Stimulated activated CD4-positive, alpha-beta T cell treated with anti-CD3 and anti-CD28 coated beads, TNF-alpha, amount 100 ng/mL, for 24 hours (primary cell): ENCODE results near the gene TFB2M.
"Not testable (repeated sequence)": the region's sequence is repeated elsewhere in the genome, so short reads cannot be mapped to it uniquely, and the experiment has no call there.

Experiments used
- DNase-seq, 3 experiments: peaks; one replicate each; pipeline ENCODE4 v3.0.0-alpha.2; 2020; ENCODE audit warnings: low read depth in 3 of 3

Gene TFB2M, protein sequence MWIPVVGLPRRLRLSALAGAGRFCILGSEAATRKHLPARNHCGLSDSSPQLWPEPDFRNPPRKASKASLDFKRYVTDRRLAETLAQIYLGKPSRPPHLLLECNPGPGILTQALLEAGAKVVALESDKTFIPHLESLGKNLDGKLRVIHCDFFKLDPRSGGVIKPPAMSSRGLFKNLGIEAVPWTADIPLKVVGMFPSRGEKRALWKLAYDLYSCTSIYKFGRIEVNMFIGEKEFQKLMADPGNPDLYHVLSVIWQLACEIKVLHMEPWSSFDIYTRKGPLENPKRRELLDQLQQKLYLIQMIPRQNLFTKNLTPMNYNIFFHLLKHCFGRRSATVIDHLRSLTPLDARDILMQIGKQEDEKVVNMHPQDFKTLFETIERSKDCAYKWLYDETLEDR

GRCh38 chr1:246566128-246566812 lies at the start of gene TFB2M, which contains the start of gene CNST:
Gene TFB2M, minus strand, starts transcription at chr1:246566261. Its CDS starts 123 bp downstream, at chr1:246566138.
Gene CNST, plus strand, starts transcription at chr1:246566456. Its CDS starts 25,107 bp downstream, at chr1:246591563.
- DNase-seq: peak; percentile 87 to 94 (median 89)

GRCh38 chr1:246613096-246613758 lies 47.2 kb upstream of the TFB2M start:
- DNase-seq: no peak

GRCh38 chr1:246609632-246610031 lies 43.6 kb upstream of the TFB2M start:
- DNase-seq: no peak

DNA sequence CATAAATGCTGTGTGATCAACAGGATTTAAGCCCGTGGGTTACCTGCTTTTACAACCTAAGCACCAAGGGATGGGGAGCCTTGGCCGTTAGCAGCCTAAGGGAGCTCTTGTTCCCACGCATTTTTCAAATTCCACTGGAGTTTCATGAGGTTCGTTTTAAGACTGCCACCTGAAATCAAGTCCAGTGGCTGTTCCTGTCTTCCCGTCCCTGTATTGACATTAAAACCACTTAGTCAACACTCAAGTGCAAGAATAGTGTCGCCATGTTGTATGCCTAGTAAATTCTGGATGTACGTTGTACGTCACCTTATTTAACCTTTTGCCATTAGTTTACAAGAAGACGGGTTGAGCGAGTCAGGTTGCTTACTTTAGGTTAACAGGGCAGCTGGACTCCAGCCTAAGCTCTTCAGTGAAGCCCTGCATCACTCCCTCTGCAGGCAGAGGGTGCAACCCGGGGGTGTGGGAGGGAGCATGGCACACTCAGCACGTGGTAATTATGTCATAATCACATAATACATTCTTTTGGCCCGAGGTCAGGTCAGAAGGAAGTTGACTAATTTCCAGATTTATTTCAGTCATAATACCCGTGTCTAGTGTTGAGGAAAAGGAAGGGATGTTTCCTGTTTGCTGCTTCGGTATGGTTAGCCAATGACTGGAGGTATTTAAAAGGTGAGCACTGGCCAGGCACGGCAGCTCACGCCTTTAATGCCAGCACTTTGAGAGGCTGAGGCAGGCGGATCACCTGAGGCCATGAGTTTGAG lies 42.7 kb upstream of the TFB2M start:
- peak in 1 of 3 experiments; percentile 25 for DNase-seq

- DNase-seq: no peak
Observed at GRCh38 chr1:246607462-246607861, 41.4 kb upstream of the TFB2M start.

GRCh38 chr1:246605231-246605630 lies 39.2 kb upstream of the TFB2M start:
- DNase-seq: not testable (repeated sequence)

GRCh38 chr1:246602194-246602593 lies 36.1 kb upstream of the TFB2M start:
- no peak for DNase-seq

- DNase-seq: no peak
Observed at GRCh38 chr1:246600579-246600978, 34.5 kb upstream of the TFB2M start.

- no peak for DNase-seq
Observed at GRCh38 chr1:246599315-246599714, 33.3 kb upstream of the TFB2M start.

DNA sequence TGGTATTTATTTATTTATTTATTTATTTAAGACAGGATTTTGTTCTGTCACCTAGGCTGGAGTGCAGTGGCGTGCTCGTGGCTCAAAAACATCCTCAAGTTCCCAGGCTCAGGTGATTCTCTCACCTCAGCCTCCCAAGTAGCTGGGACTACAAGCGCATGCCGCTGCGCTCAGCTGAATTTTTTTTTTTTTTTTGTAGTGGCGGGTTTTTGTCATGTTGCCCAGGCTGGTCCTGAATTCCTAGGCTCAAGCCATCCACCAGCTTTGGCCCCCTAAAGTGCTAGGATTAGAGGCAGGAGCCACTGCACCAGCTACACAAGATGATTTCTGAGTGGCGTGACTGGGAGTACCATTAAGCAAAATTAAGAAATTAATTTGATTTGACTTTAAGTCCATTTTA lies 31.9 kb upstream of the TFB2M start:
- DNase-seq: no peak

GRCh38 chr1:246597340-246597739 lies 31.3 kb upstream of the TFB2M start:
- DNase-seq: no peak

GRCh38 chr1:246595146-246595545 lies 29.1 kb upstream of the TFB2M start:
- no peak for DNase-seq

- DNase-seq: no peak
Observed at GRCh38 chr1:246592695-246593094, 26.6 kb upstream of the TFB2M start.

GRCh38 chr1:246591958-246592357 lies 25.9 kb upstream of the TFB2M start:
- no peak for DNase-seq

DNA sequence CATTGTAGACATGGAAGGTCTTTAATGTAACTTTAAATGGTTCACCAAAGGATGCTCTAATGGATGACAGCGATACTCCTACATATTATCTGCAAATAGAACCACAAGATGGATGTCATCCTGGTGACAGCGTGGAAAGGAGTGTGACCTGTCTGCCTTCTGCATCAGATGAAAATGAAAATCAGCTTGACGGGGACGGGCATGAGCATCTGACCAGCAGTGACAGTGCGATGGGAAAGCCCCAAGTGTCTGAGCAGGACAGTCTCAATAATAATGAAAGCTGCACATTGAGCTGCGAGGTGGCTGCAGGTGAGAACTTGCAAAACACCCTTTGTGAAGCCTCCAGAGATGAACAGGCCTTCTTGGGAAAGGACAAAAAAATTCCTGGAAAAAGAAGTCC lies 25.4 kb upstream of the TFB2M start:
- DNase-seq: no peak

GRCh38 chr1:246591047-246591446 lies 25.0 kb upstream of the TFB2M start:
- DNase-seq: no peak

GRCh38 chr1:246589919-246590318 lies 23.9 kb upstream of the TFB2M start:
- DNase-seq: not testable (repeated sequence)

GRCh38 chr1:246588159-246588721 lies 22.2 kb upstream of the TFB2M start:
- DNase-seq: no peak

GRCh38 chr1:246587606-246588005 lies 21.5 kb upstream of the TFB2M start:
- DNase-seq: no peak

DNA sequence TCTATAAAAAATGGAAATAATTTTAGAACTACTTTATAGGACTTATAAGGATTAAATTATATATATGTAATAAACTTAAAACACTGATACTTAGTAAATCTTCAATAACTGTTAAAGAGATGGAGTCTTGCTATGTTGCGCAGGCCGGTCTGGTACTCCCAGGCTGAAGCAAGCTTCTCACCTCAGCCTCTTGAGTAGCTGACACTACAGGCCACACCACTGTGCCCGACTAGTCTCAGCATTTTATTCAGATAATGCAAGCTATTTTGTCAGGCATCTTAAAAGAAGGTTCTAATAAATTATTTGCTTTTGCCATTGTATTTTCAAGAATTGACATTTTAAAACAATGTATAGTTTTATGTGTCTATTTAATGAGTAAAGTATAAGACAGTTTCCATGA lies 21.0 kb upstream of the TFB2M start:
- DNase-seq: no peak

GRCh38 chr1:246583448-246584185 lies 17.6 kb upstream of the TFB2M start:
- DNase-seq: no peak
